Epithelial cell of esophagus (primary cell): Measurements from ENCODE around the gene NSF.

Experiments
- DNase-seq: peaks from one replicate; pipeline ENCODE4 v3.0.0; 2010; ENCODE audit warnings: low read depth
- H3K4me3 ChIP-seq: 2 replicates; pipeline ENCODE4 v1.5.1; 2011; ENCODE audit warnings: mild to moderate bottlenecking, low read length, control low read depth
- CTCF ChIP-seq: IDR thresholded peaks from 2 replicates; pipeline ENCODE4 v1.5.1; 2011; ENCODE audit warnings: low read depth, mild to moderate bottlenecking, low read length, control low read depth, inconsistent platforms; ENCODE audit not compliant: insufficient read depth; ENCODE audit errors: missing control alignments

Gene NSF

GRCh38 chr17:46785696-46786095 is 195.2 kb downstream of the NSF start:
- TF ChIP-seq CTCF: no peak
- no peak for DNase-seq
- H3K4me3 ChIP-seq: no peak overlapping the region

GRCh38 chr17:46787478-46787877 is 197.0 kb downstream of the NSF start:
- no peak for DNase-seq
- no peak for TF ChIP-seq CTCF
- H3K4me3 ChIP-seq: no peak overlapping the region

- TF ChIP-seq CTCF: no peak
- no peak overlapping the region for H3K4me3 ChIP-seq
Observed at GRCh38 chr17:46788300-46788699, 197.8 kb downstream of the NSF start.

GRCh38 chr17:46788796-46789195 is 198.3 kb downstream of the NSF start:
- no peak for TF ChIP-seq CTCF
- no peak for DNase-seq
- H3K4me3 ChIP-seq: no peak overlapping the region

More at GRCh38 chr17:46788300-46788699, 197.8 kb downstream of the NSF start:
- DNase-seq: no peak

GRCh38 chr17:46789610-46790009 is 199.1 kb downstream of the NSF start:
- TF ChIP-seq CTCF: no peak
- DNase-seq: no peak
- H3K4me3 ChIP-seq: no peak overlapping the region

GRCh38 chr17:46790216-46790615 is 199.7 kb downstream of the NSF start:
- DNase-seq: no peak
- TF ChIP-seq CTCF: no peak
- H3K4me3 ChIP-seq: no peak overlapping the region

GRCh38 chr17:46791531-46791930 is 201.1 kb downstream of the NSF start:
- no peak for TF ChIP-seq CTCF
- DNase-seq: no peak
- H3K4me3 ChIP-seq: no peak overlapping the region
